Activated CD4-positive, alpha-beta T cell treated with anti-CD3 and anti-CD28 coated beads, Interleukin-10, Interleukin-2, amounts not matched to agents 100 ng/mL and 50 ng/mL, durations not matched to agents 16 hours and 8 hours (primary cell): ENCODE measurements around the gene KIF4A.
A peak's percentile ranks its signal among the peaks of the same experiment; 100 is the strongest.

Experiments used
- DNase-seq: peaks from one replicate; pipeline ENCODE4 v3.0.0-alpha.2; 2020

Gene KIF4A

GRCh38 chrX:70410921-70411320, 121.0 kb downstream of the KIF4A start:
- no peak for DNase-seq

- no peak for DNase-seq
These were observed 121.6 kb downstream of the KIF4A start for GRCh38 chrX:70411475-70411874.

GRCh38 chrX:70421618-70422017, 131.7 kb downstream of the KIF4A start:
- DNase-seq: no peak

- peak; percentile 15 for DNase-seq
These were observed 133.0 kb downstream of the KIF4A start, which contains the start of gene GDPD2 for GRCh38 chrX:70422851-70423341. Gene GDPD2 (plus strand): TSS chrX:70423314. CDS start chrX:70424985, 1,671 bp downstream.

- DNase-seq: no peak
These were observed 134.2 kb downstream of the KIF4A start for GRCh38 chrX:70423936-70424675.

- DNase-seq: no peak
These were observed 134.9 kb downstream of the KIF4A start for GRCh38 chrX:70424801-70425200.

- no peak for DNase-seq
These were observed 136.7 kb downstream of the KIF4A start for GRCh38 chrX:70426286-70427278.

- DNase-seq: no peak
These were observed 137.5 kb downstream of the KIF4A start for GRCh38 chrX:70427365-70427764.

GRCh38 chrX:70429759-70430158, 139.9 kb downstream of the KIF4A start:
- no peak for DNase-seq

GRCh38 chrX:70432936-70433847, 143.3 kb downstream of the KIF4A start:
- no peak for DNase-seq

- DNase-seq: peak; percentile 72
These were observed 144.0 kb downstream of the KIF4A start for GRCh38 chrX:70433848-70434351.

GRCh38 chrX:70434352-70434866, 144.5 kb downstream of the KIF4A start:
- DNase-seq: peak; percentile 80

- no peak for DNase-seq
These were observed 145.1 kb downstream of the KIF4A start for GRCh38 chrX:70434914-70435586.

GRCh38 chrX:70436343-70436742, 146.4 kb downstream of the KIF4A start:
- no peak for DNase-seq

- no peak for DNase-seq
These were observed 147.1 kb downstream of the KIF4A start for GRCh38 chrX:70437011-70437410.

- DNase-seq: no peak
These were observed 148.2 kb downstream of the KIF4A start for GRCh38 chrX:70437921-70438665.

GRCh38 chrX:70439016-70439415, 149.1 kb downstream of the KIF4A start:
- no peak for DNase-seq

- no peak for DNase-seq
These were observed 152.3 kb downstream of the KIF4A start for GRCh38 chrX:70442224-70442623.

- DNase-seq: peak; percentile 34
These were observed 154.5 kb downstream of the KIF4A start, which contains the start of gene DLG3 for GRCh38 chrX:70444326-70444945. Gene DLG3 (plus strand): TSS chrX:70444835. CDS start chrX:70445202, 367 bp downstream.
